HG02970 (cell line): ENCODE measurements around the gene BLTP3B.
"Not testable (repeated sequence)": the region's sequence is repeated elsewhere in the genome, so short reads cannot be mapped to it uniquely, and the experiment has no call there.

Experiments used
- ATAC-seq: cut with Tn5 transposase; IDR thresholded peaks from one replicate; pipeline ENCODE4 v1.9.1; 2021; ENCODE audit warnings: mild to moderate bottlenecking, moderate library complexity, moderate number of reproducible peaks; ENCODE audit not compliant: unreplicated experiment, low FRiP score

The BLTP3B gene

DNA sequence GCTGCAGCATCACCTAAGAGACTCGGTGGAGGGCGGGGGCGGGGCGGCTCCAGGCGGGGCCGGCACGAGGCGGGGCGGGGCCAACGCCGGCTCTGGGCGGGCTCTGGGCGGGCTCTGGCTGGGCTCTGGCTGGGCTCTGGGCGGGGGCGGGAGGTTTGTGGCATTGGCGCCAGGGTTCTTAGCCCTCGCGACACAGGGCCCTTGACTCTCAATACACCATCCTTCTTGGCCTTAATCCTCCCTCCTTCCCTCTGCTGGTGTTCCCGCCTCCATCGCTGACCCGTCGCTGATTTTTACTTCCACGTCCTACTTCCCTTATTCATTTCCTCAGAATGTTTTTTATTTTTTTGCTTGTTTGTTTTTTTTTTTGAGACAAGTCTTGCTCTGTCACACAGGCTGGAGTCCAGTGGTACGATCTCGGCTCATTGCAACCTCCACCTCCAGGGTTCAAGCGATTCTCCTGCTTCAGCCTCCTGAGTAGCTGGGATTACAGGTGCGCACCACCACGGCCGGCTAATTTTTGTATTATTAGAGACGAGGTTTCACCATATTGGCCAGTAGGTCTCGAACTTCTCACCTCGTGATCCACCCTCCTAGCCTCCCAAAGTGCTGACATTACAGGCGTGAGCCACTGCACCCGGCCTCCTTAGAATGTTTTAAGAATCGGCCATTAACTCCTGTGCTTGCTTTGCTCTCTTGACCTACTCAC lies at the start of gene BLTP3B:
Gene BLTP3B, minus strand, starts transcription at position 24 of the 709 bp plus-strand sequence. CDS start 239 bp downstream, outside the sequence.
- ATAC-seq = peak; percentile 63

GRCh38 chr12:100189636-100190394 lies 47.1 kb upstream of the BLTP3B start:
- no peak for ATAC-seq

GRCh38 chr12:100188888-100189635 lies 46.4 kb upstream of the BLTP3B start:
- not testable (repeated sequence) for ATAC-seq

GRCh38 chr12:100187857-100188519 lies 45.3 kb upstream of the BLTP3B start:
- ATAC-seq = no peak

DNA sequence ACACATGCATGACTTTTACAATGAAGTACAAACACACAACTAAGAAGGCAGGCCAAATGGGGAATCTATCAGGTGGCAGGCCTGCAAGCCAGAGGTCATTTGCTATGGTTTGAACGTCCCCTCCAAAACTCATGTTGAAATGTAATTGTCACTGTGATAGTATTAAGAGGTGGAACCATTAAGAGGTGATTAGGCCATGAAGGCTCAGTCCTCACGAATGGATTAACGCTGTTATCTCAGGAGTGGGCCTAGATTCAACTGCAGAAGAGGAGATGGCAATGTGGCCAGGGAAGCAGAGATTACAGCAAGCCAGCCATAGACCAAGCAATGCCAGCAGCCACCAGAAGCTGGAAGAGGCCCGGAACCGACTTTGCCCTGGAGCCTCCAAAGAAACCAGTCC lies 44.4 kb upstream of the BLTP3B start:
- ATAC-seq = no peak

- ATAC-seq = no peak
Measured at GRCh38 chr12:100186071-100186470, 43.4 kb upstream of the BLTP3B start.

DNA sequence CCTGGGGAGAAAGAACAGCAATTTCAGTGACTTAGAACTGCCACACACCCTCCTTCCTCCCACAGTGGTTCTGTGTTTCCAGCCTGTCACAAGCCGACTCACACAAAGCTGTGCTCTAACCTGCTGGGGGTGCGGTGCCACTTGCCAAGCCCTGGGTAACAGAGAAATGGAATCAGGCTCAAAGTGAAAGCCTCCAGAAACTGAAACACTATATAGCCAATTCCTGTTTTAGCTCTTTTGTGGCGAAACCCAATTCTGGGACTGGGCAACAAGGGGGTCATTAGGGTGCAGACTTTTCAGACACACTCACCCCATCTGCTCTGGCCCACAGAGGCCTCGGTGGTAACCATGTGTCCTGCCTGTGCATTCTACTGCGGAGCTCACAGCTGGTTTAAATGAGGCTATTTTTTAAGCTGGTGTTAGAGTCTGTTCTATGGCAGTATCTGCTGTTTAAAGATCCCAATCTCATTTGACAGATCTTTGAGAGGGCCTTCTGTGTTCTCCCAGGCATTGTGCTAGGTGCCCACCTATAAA lies 42.8 kb upstream of the BLTP3B start:
- ATAC-seq = no peak

DNA sequence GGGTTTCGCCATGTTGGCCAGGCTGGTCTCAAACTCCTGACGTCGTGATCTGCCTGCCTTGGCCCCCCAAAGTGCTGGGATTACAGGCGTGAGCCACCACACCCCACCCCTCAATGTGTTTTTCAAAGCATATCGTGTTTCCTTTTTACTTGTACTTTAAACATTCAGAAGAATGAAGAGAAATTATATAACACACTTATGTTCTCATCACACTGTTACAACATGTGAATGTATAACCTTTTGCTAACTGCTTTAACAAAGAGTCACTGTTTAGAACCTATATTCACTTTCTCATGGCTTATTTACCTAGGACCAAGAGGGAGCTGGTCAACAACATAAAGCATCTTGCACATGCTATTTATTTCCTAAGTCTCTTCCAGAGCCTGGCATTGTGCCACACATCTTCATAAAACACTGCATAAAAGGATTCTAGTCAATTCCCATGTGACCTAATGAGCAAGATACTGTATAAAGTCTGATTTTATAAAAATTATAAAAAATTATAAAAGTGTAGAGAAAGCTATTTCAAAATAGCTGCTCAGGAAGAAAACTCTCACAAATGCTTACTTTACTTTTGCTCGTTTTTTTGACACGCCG lies 42.0 kb upstream of the BLTP3B start:
- no peak for ATAC-seq

DNA sequence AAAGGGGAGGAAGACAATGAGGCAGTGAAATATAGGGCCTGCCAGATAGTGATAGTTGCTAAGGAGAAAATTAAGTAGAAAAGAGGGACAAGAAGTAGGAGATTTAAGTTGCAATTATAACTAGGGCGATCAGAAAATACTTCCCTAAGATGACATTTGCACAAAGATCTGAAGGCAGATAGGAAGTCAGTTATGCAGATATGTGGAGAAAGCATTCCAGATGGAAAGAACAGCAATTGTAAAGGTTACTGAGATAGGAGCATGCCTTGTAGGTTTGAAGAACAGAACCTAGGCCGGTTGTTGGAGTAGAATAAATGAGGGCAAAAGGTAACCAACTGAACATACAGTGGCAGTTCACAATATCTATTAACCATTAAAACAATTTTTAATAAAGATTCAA lies 36.6 kb upstream of the BLTP3B start:
- ATAC-seq = no peak

- not testable (repeated sequence) for ATAC-seq
Measured at GRCh38 chr12:100176493-100176892, 33.8 kb upstream of the BLTP3B start.

DNA sequence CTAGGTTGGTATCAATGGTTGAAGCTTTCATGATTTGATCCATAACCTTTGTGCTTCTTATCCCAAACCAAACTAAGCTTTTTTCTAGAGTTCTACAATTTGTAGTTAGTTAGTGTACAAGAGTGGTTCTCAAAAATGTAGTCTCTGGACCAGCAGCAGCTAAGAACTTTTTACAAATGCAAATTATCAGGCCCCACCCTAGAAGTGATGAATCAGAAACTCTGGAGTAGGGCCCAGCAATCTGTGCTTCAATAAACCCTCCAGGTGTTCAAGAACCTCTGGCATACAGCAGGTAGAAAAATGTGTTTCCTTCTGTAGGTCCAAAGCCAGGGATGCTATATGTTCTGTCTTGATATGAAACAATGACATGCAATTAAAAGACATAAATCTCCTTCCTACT lies 31.8 kb upstream of the BLTP3B start:
- no peak for ATAC-seq

GRCh38 chr12:100173111-100173510 lies 30.4 kb upstream of the BLTP3B start:
- ATAC-seq = no peak

DNA sequence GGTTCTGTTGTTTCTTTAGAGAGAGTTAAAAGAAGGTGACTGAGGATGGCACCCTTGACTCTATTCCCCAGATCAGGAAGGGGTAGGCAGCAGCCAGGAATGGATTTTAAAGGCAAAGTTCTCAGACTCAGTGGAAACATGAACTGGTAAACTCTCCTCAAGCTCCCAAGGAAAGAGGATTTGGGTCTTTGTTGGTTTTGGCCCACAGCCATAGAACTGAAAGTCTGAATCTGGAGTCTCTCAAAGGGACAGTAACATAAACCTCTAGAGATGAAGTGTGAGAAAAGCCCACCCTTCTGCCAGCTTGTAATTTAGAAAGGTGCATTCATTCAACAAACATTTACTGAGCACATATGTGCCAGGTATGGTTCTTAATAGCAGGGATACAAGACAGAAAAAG lies 28.6 kb upstream of the BLTP3B start:
- ATAC-seq = no peak

GRCh38 chr12:100170313-100170858 lies 27.7 kb upstream of the BLTP3B start:
- no peak for ATAC-seq

DNA sequence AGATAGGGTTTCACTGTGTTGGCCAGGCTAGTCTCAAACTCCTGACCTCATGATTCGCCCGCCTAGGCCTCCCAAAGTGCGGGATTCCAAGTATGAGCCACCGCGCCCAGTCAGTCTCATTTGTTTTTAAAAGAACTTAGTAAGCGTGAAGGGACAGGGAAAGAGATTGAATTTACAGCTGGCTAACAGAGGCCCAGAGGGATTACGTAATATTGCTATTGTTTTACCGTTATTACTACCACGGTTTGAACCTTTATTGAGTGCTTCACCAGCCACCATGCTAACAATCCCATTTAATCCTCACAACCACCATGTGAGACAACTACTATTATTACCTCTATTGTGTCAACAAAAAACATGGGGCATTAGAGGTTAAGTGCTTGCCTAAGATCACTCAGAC lies 26.7 kb upstream of the BLTP3B start:
- no peak for ATAC-seq

DNA sequence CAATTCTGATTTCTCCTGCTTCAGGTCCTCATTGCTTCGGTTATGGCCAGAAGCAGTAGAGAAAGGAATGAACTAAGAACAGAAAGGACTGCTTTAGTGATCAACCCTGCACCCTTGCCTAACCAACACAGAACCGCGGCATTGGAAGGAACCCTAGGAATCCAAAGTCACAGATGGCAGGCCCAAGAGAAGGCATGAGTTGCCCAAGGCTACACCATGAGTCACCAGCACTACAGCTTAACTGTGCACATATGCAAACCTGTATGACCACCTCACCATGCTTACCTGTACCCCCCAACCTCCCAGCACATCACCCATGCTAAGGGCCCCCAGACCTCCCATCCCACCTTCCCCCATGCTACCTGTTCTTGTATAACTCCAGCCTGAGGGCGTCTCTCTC lies 25.9 kb upstream of the BLTP3B start:
- ATAC-seq = no peak

GRCh38 chr12:100166232-100166631 lies 23.6 kb upstream of the BLTP3B start:
- ATAC-seq = no peak

GRCh38 chr12:100165356-100165755 lies 22.7 kb upstream of the BLTP3B start:
- ATAC-seq = no peak

GRCh38 chr12:100164153-100164704 lies 21.6 kb upstream of the BLTP3B start:
- no peak for ATAC-seq
